ENCODE data around the gene ARMH3.
"Not testable (repeated sequence)": the region's sequence is repeated elsewhere in the genome, so short reads cannot be mapped to it uniquely, and the experiment has no call there.

ARMH3 gene

DNA sequence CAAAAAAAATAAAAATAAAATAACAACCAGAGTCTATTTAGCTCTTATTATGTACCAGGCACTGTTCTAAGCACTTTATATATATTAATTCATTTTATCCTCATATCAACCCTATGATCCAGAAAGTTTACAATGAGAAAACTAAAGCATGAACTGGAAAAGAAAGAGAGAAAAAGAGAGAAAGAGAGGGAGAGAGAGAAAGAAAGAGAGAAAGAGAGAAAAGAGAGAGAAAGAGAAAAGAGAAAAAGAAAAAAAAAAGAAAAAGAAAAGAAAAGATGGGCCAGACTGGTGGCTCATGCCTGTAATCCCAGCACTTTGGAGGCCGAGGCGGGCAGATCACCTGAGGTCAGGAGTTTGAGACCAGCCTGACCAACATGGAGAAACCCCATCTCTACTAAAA is 9.9 kb downstream of the ARMH3 start:
- TF ChIP-seq, protein P1, sequence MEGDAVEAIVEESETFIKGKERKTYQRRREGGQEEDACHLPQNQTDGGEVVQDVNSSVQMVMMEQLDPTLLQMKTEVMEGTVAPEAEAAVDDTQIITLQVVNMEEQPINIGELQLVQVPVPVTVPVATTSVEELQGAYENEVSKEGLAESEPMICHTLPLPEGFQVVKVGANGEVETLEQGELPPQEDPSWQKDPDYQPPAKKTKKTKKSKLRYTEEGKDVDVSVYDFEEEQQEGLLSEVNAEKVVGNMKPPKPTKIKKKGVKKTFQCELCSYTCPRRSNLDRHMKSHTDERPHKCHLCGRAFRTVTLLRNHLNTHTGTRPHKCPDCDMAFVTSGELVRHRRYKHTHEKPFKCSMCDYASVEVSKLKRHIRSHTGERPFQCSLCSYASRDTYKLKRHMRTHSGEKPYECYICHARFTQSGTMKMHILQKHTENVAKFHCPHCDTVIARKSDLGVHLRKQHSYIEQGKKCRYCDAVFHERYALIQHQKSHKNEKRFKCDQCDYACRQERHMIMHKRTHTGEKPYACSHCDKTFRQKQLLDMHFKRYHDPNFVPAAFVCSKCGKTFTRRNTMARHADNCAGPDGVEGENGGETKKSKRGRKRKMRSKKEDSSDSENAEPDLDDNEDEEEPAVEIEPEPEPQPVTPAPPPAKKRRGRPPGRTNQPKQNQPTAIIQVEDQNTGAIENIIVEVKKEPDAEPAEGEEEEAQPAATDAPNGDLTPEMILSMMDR (conservative IDR thresholded peaks at IDR 0.05; ENCODE audit: control insufficient read depth, insufficient read depth, low read depth, low read length), result no peak
- DNase-seq (ENCODE audit: low read depth), result no peak
- H3K4me3 ChIP-seq (ENCODE audit: control insufficient read depth, low read depth, low read length), result no peak overlapping the region

DNA sequence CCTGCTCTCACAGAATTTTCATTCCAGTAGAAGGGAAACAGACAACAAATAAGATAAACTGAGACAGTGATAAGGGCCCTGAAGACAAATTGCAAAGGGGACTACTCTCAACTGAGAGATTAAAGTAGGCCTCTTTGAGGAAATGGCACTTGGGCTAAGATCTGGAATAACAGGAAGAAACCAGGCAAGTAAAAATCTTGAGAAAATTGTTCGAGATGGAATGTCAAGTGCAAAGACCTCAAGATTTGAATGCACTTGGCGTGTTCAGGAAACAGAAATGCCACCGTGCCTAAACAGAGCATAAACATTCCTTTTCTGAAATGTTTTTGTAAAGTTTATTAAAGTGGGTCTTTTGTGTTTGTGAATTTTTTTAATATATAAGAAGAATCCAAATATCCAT is 10.7 kb downstream of the ARMH3 start:
- TF ChIP-seq, protein P1 (conservative IDR thresholded peaks at IDR 0.05; ENCODE audit: control insufficient read depth, insufficient read depth, low read depth, low read length), result no peak
- no peak for DNase-seq (ENCODE audit: low read depth)
- no peak overlapping the region for H3K4me3 ChIP-seq (ENCODE audit: control insufficient read depth, low read depth, low read length)

DNA sequence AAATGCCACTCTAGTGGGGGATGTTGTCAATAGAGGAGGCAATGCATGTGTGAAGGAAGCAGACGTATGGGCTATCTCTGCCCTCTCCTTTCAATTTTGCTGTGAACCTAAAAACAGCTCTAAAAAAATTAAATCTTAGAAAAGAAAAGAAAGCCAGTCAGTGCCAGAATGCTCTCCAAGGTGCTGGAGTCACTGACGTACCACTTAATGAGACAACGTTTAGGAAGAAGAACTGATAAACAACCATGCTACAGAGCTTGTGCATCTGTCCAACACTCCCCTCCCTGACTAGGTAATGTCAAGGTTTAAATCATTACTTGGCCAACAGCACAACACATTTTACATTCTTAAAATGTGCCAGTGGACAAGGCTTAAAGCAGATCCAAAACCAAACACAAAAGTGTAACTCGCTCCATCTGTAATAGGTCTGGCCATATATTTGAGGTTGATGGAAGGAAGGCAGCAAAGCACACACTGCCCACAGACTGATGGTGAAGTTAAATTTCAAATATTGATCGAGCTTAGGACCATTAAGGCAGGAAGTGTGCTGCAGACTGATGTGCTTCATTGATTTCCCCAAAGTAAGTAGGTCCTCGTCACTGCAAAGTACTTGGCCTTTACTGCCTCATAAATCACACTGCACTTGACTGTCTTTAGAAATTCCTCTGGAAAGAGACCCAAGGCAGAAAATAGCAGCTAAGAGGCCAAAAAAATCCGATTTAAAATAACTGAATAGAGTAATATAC is 15.5 kb downstream of the ARMH3 start:
- no peak for DNase-seq (ENCODE audit: low read depth)
- H3K4me3 ChIP-seq (ENCODE audit: control insufficient read depth, low read depth, low read length), result no peak overlapping the region
- TF ChIP-seq, protein P1 (conservative IDR thresholded peaks at IDR 0.05; ENCODE audit: control insufficient read depth, insufficient read depth, low read depth, low read length), result no peak

DNA sequence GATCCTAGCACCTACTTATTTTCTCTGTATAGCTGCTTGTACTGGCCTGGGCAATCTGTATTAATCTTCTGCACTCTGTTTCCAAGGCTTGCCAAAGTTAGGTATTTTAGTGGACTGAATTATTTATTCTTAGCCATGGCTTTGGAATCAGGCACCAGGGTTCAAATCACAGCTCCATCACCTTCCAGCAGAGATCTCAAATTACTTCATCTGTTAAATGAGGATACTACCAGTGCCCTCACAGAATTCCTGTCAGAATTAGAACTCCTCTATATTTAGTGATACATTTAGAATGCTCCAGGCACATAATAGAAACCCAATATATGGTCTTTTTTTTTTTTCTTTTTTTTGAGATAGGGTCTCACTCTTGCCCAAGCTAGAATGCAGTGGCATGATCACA is 17.6 kb downstream of the ARMH3 start:
- TF ChIP-seq, protein P1 (conservative IDR thresholded peaks at IDR 0.05; ENCODE audit: control insufficient read depth, insufficient read depth, low read depth, low read length), result no peak
- DNase-seq (ENCODE audit: low read depth), result no peak
- H3K4me3 ChIP-seq (ENCODE audit: control insufficient read depth, low read depth, low read length), result no peak overlapping the region

DNA sequence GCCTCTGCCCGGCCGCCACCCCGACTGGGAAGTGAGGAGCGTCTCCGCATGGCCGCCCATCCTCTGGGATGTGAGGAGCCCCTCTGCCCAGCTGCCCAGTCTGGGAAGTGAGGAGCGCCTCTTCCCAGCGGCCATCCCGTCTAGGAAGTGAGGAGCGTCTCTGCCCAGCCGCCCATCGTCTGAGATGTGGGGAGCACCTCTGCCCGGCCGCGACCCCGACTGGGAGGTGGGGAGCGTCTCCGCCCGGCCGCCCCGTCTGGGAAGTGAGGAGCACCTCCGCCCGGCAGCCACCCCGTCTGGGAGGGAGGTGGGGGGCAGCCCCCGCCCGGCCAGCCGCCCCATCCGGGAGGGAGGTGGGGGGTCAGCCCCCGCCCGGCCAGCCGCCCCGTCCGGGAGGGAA is 20.2 kb downstream of the ARMH3 start:
- DNase-seq (ENCODE audit: low read depth); H3K4me3 ChIP-seq (ENCODE audit: control insufficient read depth, low read depth, low read length): not testable (repeated sequence)

DNA sequence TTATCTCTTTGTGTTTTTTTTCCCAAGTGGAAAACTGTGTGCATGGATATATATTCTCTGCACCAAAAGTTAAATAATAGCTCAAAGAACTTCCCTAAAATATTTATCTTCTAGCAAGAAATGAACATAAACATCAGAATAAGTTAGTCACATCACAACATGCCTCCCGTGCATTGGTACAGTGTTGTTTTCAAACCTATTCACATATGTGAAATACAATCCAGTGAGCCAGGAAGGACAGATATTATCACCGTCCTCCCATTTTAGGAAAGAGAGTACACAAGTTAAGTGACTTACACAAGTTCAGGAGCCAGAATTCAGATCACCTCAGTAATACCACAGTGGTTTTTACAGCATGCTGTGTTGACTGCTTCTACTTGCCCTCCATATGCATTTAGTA is 22.2 kb downstream of the ARMH3 start:
- TF ChIP-seq, protein P1 (conservative IDR thresholded peaks at IDR 0.05; ENCODE audit: control insufficient read depth, insufficient read depth, low read depth, low read length), result no peak
- DNase-seq (ENCODE audit: low read depth), result no peak
- H3K4me3 ChIP-seq (ENCODE audit: control insufficient read depth, low read depth, low read length), result no peak overlapping the region

DNA sequence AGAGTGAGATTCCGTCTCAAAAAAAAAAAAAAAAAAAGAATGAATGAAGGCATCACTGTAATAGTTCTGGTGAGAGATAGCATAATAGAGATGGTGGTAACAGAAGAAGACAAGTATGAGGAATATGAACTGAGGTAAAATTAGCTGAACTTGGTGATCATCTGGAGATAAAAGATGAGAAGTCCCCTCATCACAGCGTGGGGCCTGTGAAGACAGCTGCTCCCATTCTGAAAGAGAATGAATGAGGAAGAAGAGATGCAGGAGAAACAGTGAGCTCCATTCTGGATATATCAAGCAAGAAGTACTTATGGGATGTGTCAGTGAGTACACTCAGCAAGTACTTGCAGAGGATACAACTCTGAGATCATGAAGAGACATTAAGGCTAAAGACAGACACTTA is 28.7 kb downstream of the ARMH3 start:
- DNase-seq (ENCODE audit: low read depth), result no peak
- no peak overlapping the region for H3K4me3 ChIP-seq (ENCODE audit: control insufficient read depth, low read depth, low read length)
- TF ChIP-seq, protein P1 (conservative IDR thresholded peaks at IDR 0.05; ENCODE audit: control insufficient read depth, insufficient read depth, low read depth, low read length), result no peak

All from fibroblast of mammary gland (primary cell).